Aorta (tissue), 5 donors: Measurements from ENCODE around the gene CNTN6. TPM values are rescaled to one million over a fixed set of nuclear protein-coding genes. Genes with fewer than 3 reads are reported as not detected.

Experiments used
- ATAC-seq: fragments of 200-7000 bp; cut with Tn5 transposase; one replicate; pipeline ENCODE4 v1.9.1; 2022; ENCODE audit warnings: moderate library complexity; ENCODE audit not compliant: low FRiP score
- DNase-seq, 2 donors: peaks; one replicate each; pipeline ENCODE4 v3.0.0-alpha.2; 2020
- H3K27ac ChIP-seq, 2 donors: one replicate each; pipeline ENCODE4 v1.5.1; 2013; ENCODE audit warnings: low read length in 2 of 2, mild to moderate bottlenecking in 2 of 2, moderate library complexity in 2 of 2, control low read depth in 1 of 2, inconsistent platforms in 1 of 2, low read depth in 1 of 2
- H3K27me3 ChIP-seq, 2 donors: one replicate each; pipeline ENCODE4 v1.6.1; 2013; ENCODE audit warnings: control low read depth in 1 of 2, low read length in 1 of 2, mild to moderate bottlenecking in 1 of 2, moderate library complexity in 1 of 2; ENCODE audit not compliant: insufficient read depth in 2 of 2, control insufficient read depth in 1 of 2
- H3K36me3 ChIP-seq, 2 donors: one replicate each; pipeline ENCODE4 v1.6.1; 2013; ENCODE audit warnings: control low read depth in 1 of 2, low read length in 1 of 2, mild to moderate bottlenecking in 1 of 2; ENCODE audit not compliant: insufficient read depth in 2 of 2, control insufficient read depth in 1 of 2
- H3K4me1 ChIP-seq, 2 donors: one replicate each; pipeline ENCODE4 v1.6.1; 2013; ENCODE audit warnings: low read length in 2 of 2, control low read depth in 1 of 2, mild to moderate bottlenecking in 1 of 2, moderate library complexity in 1 of 2; ENCODE audit not compliant: insufficient read depth in 2 of 2, control insufficient read depth in 1 of 2
- H3K4me3 ChIP-seq, 2 donors: one replicate each; pipeline ENCODE4 v1.5.1; 2013; ENCODE audit warnings: low read length in 2 of 2, control low read depth in 1 of 2, mild to moderate bottlenecking in 1 of 2
- H3K9me3 ChIP-seq: one replicate; pipeline ENCODE4 v1.6.1; 2013; ENCODE audit warnings: mild to moderate bottlenecking, low read length; ENCODE audit not compliant: control insufficient read depth
- WGBS, 2 donors: extraction: QIAGEN DNeasy Blood & Tissue Kit; methylation state at CpG; one replicate each; pipeline ENCODE4 v1.1.7; 2013; 5-methylcytosine and 5-hydroxymethylcytosine counted together
- intact Hi-C, 2 donors: fragments of 100-400 bp; cut with DNase I; formaldehyde crosslinking; loops; one replicate each; pipeline versions ENCODE4 v1.14.2 to v1.15.0; 2022
- long read RNA-seq, 2 donors: library from polyadenylated mRNA; unstranded; transcript quantifications; one replicate each; pipeline ENCODE4 v2.0.0, GENCODE V29; 2020 to 2021
- polyA plus RNA-seq, 2 donors: library from polyadenylated mRNA; stranded (reverse); fragments of 200-250 nt; gene quantifications; one replicate each; pipeline ENCODE4 v1.2.3, GENCODE V29; 2013
- total RNA-seq, 2 donors: library from RNA; stranded (reverse); fragmentation: NEBNext Ultra II Directional; extraction: Animal tissue kit (Norgen Biotek cat#: 25700); gene quantifications; one replicate each; pipeline ENCODE4 v1.2.1, GENCODE V29; 2021
- donor health status: healthy with polysubstance abuse.
- donor health status: Bipolar disorder and iron deficiency.
- donor health status: DM: no; HTN: no; CAD: no.
- donor health status: DM: no; HTN: no; CAD: no.
- donor health status: DM: yes; HTN: yes; CAD: no.

CNTN6 gene
- total RNA-seq, result under 1 TPM; 0.26 to 0.48 TPM
- under 1 TPM in 1 of 2 donors, not detected in 1; 0.64 TPM for polyA plus RNA-seq
- long read RNA-seq, donor 1, result 0 reads
- long read RNA-seq, donor 2, result 0 reads

GRCh38 chr3:1092771-1093170, at the start of gene CNTN6:
Gene CNTN6 (plus strand): TSS chr3:1093024. CDS start chr3:1148009, 54,985 bp downstream.
- Histone ChIP-seq H3K4me3 (no peak within 1 kb of the TSS), H3K4me1 (no peaks in the 10 kb centered on the region), H3K36me3 (no peaks in the 10 kb centered on the region), H3K9me3 (no peaks in the 10 kb centered on the region), H3K27ac (no peak within 1 kb of the TSS), H3K27me3 (no peaks in the 10 kb centered on the region)
- no peak for ATAC-seq
- WGBS, 2 donors, result 17 to 21% methylated on average over 7 of the region's 7 CpGs
- no peak for DNase-seq
- intact Hi-C loops, result no loop called here

GRCh38 chr3:1048558-1048957, 44.3 kb upstream of the CNTN6 start:
- WGBS, 2 donors, result 77 to 86% methylated on average over 2 of the region's 2 CpGs
- Histone ChIP-seq H3K36me3 (no peaks in the 10 kb centered on the region), H3K4me1 (no peaks in the 10 kb centered on the region), H3K4me3 (no peak overlapping the region), H3K9me3 (no peaks in the 10 kb centered on the region), H3K27ac (no peak overlapping the region), H3K27me3 (no peaks in the 10 kb centered on the region)
- ATAC-seq (no peak), DNase-seq (no peak)
- intact Hi-C loops, result no loop called here

GRCh38 chr3:1055870-1056269, 37.0 kb upstream of the CNTN6 start:
- Histone ChIP-seq H3K4me1 (no peaks in the 10 kb centered on the region), H3K4me3 (no peak overlapping the region), H3K27ac (no peak overlapping the region), H3K36me3 (no peaks in the 10 kb centered on the region), H3K27me3 (no peaks in the 10 kb centered on the region), H3K9me3 (no peaks in the 10 kb centered on the region)
- ATAC-seq (no peak), DNase-seq (no peak)
- intact Hi-C loops, result no loop called here
- 98% methylated on average over 3 of the region's 3 CpGs for WGBS, 2 donors

- DNase-seq, result no peak
- H3K4me3 ChIP-seq, result no peak overlapping the region
- H3K4me1 ChIP-seq, result no peaks in the 10 kb centered on the region
- intact Hi-C loops, result no loop called here
- no peaks in the 10 kb centered on the region for H3K36me3 ChIP-seq
- no peak overlapping the region for H3K27ac ChIP-seq
- no peak for ATAC-seq
- no peaks in the 10 kb centered on the region for H3K9me3 ChIP-seq
- no peaks in the 10 kb centered on the region for H3K27me3 ChIP-seq
These were observed 36.1 kb upstream of the CNTN6 start for GRCh38 chr3:1056744-1057143.

- H3K27me3 ChIP-seq, result no peaks in the 10 kb centered on the region
- no peak overlapping the region for H3K27ac ChIP-seq
- DNase-seq (no peak), ATAC-seq (no peak)
- 11 to 25% methylated on average over 1 of the region's 1 CpG for WGBS, 2 donors
- H3K4me1 ChIP-seq, result no peaks in the 10 kb centered on the region
- H3K9me3 ChIP-seq, result no peaks in the 10 kb centered on the region
- no peaks in the 10 kb centered on the region for H3K36me3 ChIP-seq
- intact Hi-C loops, result no loop called here
- no peak overlapping the region for H3K4me3 ChIP-seq
These were observed 35.4 kb upstream of the CNTN6 start for GRCh38 chr3:1057436-1057835.

GRCh38 chr3:1068985-1069384, 23.8 kb upstream of the CNTN6 start:
- ATAC-seq, result no peak
- Histone ChIP-seq H3K4me3 (no peak overlapping the region), H3K27me3 (no peaks in the 10 kb centered on the region), H3K36me3 (no peaks in the 10 kb centered on the region), H3K4me1 (no peaks in the 10 kb centered on the region), H3K9me3 (no peaks in the 10 kb centered on the region), H3K27ac (no peak overlapping the region)
- no peak for DNase-seq
- intact Hi-C loops, result no loop called here
- WGBS, 2 donors, result 70 to 74% methylated on average over 4 of the region's 4 CpGs

- Histone ChIP-seq H3K27ac (no peak overlapping the region), H3K27me3 (no peaks in the 10 kb centered on the region), H3K4me1 (no peaks in the 10 kb centered on the region), H3K36me3 (no peaks in the 10 kb centered on the region), H3K4me3 (no peak overlapping the region), H3K9me3 (no peaks in the 10 kb centered on the region)
- no peak for ATAC-seq
- no peak for DNase-seq
- intact Hi-C loops, result no loop called here
- 86 to 89% methylated on average over 5 of the region's 5 CpGs for WGBS, 2 donors
These were observed 20.8 kb upstream of the CNTN6 start for GRCh38 chr3:1072041-1072440.

GRCh38 chr3:1079662-1080061, 13.2 kb upstream of the CNTN6 start:
- ATAC-seq (no peak), DNase-seq (no peak)
- no peak overlapping the region for H3K27ac ChIP-seq
- no peaks in the 10 kb centered on the region for H3K4me1 ChIP-seq
- no peak overlapping the region for H3K4me3 ChIP-seq
- H3K9me3 ChIP-seq, result no peaks in the 10 kb centered on the region
- no peaks in the 10 kb centered on the region for H3K27me3 ChIP-seq
- intact Hi-C loops, result no loop called here
- H3K36me3 ChIP-seq, result no peaks in the 10 kb centered on the region

GRCh38 chr3:1082108-1082507, 10.7 kb upstream of the CNTN6 start:
- Histone ChIP-seq H3K4me1 (no peaks in the 10 kb centered on the region), H3K36me3 (no peaks in the 10 kb centered on the region), H3K27me3 (no peaks in the 10 kb centered on the region), H3K9me3 (no peaks in the 10 kb centered on the region), H3K27ac (no peak overlapping the region), H3K4me3 (no peak overlapping the region)
- ATAC-seq, result peak; percentile 72
- peak; percentile 49 to 61 for DNase-seq
- intact Hi-C loops, result no loop called here
- WGBS, 2 donors, result 51 to 53% methylated on average over 2 of the region's 2 CpGs
